Hepatocyte (in vitro differentiated cells): ENCODE measurements around the gene TMEM258. TPM values are rescaled to one million over a fixed set of nuclear protein-coding genes. Genes with fewer than 3 reads are reported as not detected.

Experiments
- DNase-seq: peaks from one replicate; pipeline ENCODE4 v3.0.0-alpha.2; 2016; ENCODE audit warnings: low spot score
- H2AFZ ChIP-seq: fragments of 200-600 bp; sonication (generic); 2 replicates; pipeline ENCODE4 v1.6.0; 2016; ENCODE audit warnings: antibody characterized with exemption, mild to moderate bottlenecking
- H3K27ac ChIP-seq: fragments of 200-600 bp; sonication (generic); 2 replicates; pipeline ENCODE4 v1.5.1; 2016; ENCODE audit warnings: mild to moderate bottlenecking
- H3K27me3 ChIP-seq: fragments of 200-600 bp; sonication (generic); 2 replicates; pipeline ENCODE4 v1.6.1; 2016
- H3K36me3 ChIP-seq: fragments of 200-600 bp; sonication (generic); replicated peaks from 2 replicates; pipeline ENCODE4 v1.5.1; 2016; ENCODE audit warnings: low read depth; ENCODE audit not compliant: insufficient read depth
- H3K4me1 ChIP-seq: fragments of 200-600 bp; sonication (generic); 2 replicates; pipeline ENCODE4 v1.5.1; 2016; ENCODE audit warnings: mild to moderate bottlenecking, moderate library complexity; ENCODE audit not compliant: insufficient read depth
- H3K4me2 ChIP-seq: fragments of 200-600 bp; sonication (generic); 2 replicates; pipeline ENCODE4 v1.6.0; 2016
- H3K4me3 ChIP-seq: fragments of 200-600 bp; sonication (generic); 2 replicates; pipeline ENCODE4 v1.5.1; 2016; ENCODE audit warnings: mild to moderate bottlenecking
- H3K79me2 ChIP-seq: fragments of 200-600 bp; sonication (generic); 2 replicates; pipeline ENCODE4 v1.6.0; 2017; ENCODE audit warnings: mild to moderate bottlenecking
- H3K9me2 ChIP-seq: fragments of 200-600 bp; sonication (generic); replicated peaks from 2 replicates; pipeline ENCODE4 v1.6.0; 2017; ENCODE audit warnings: mild to moderate bottlenecking; ENCODE audit not compliant: insufficient read depth
- H3K9me3 ChIP-seq: fragments of 200-600 bp; sonication (generic); 2 replicates; pipeline ENCODE4 v1.5.1; 2016; ENCODE audit warnings: low read depth, mild to moderate bottlenecking
- H4K20me1 ChIP-seq: fragments of 200-600 bp; sonication (generic); 2 replicates; pipeline ENCODE4 v1.6.0; 2016; ENCODE audit warnings: mild to moderate bottlenecking; ENCODE audit not compliant: insufficient read depth, poor library complexity, severe bottlenecking
- CTCF ChIP-seq: fragments of 200-600 bp; sonication (generic); IDR thresholded peaks from 2 replicates; pipeline ENCODE4 v1.5.1; 2016; ENCODE audit warnings: antibody characterized with exemption, mild to moderate bottlenecking; ENCODE audit not compliant: poor library complexity
- EZH2 ChIP-seq: fragments of 200-600 bp; sonication (generic); IDR thresholded peaks from 2 replicates; pipeline ENCODE4 v1.6.1; 2016; ENCODE audit warnings: antibody characterized with exemption, mild to moderate bottlenecking, borderline replicate concordance
- EZH2phosphoT487 ChIP-seq: fragments of 200-600 bp; sonication (generic); IDR thresholded peaks from one replicate; pipeline ENCODE4 v1.6.1; 2018; ENCODE audit warnings: antibody characterized with exemption, mild to moderate bottlenecking, low read depth, moderate library complexity; ENCODE audit not compliant: unreplicated experiment, severe bottlenecking
- WGBS: methylation state at CpG from one replicate; pipeline ENCODE4 v1.1.6; 2016; ENCODE audit warnings: low lambda C conversion rate; ENCODE audit errors: missing lambda C conversion rate; 5-methylcytosine and 5-hydroxymethylcytosine counted together
- polyA plus RNA-seq: library from polyadenylated mRNA; unstranded; fragments of >200 nt; fragmentation: Nextera tagmentation; extraction: Ambion mirVana; gene quantifications from 2 replicates; pipeline ENCODE4 v1.2.1, GENCODE V29; 2016
- total RNA-seq: library from RNA; depleted of rRNA; stranded (reverse); fragments of >200 nt; gene quantifications from 2 replicates; pipeline ENCODE4 v1.2.3, GENCODE V29; 2014

The TMEM258 gene
- total and polyA plus RNA-seq, 2 experiments from 2014 or later, result 64.7 to 253 TPM

- H3K4me2 ChIP-seq, result no peak overlapping the region
- no peaks in the 10 kb centered on the region for H4K20me1 ChIP-seq
- DNase-seq, result no peak
- H3K9me3 ChIP-seq, result no peaks in the 10 kb centered on the region
- no peak overlapping the region for H2AFZ ChIP-seq
- H3K27me3 ChIP-seq, result no peaks in the 10 kb centered on the region
- no peak for TF ChIP-seq CTCF
- TF ChIP-seq EZH2phosphoT487, result no peak
- TF ChIP-seq EZH2, result no peak
- no peaks in the 10 kb centered on the region for H3K9me2 ChIP-seq
- 95% methylated on average over 4 of the region's 4 CpGs for WGBS
- H3K4me3 ChIP-seq, result no peak overlapping the region
- H3K79me2 ChIP-seq, result peaks cover 22% of the 10 kb centered on the region
- no peaks in the 10 kb centered on the region for H3K36me3 ChIP-seq
- peaks cover 16% of the 10 kb centered on the region for H3K4me1 ChIP-seq
- no peak overlapping the region for H3K27ac ChIP-seq
Observed at GRCh38 chr11:61812736-61813411, 20.5 kb upstream of the TMEM258 start.

- Histone ChIP-seq H3K27ac (no peak overlapping the region), H3K79me2 (peaks cover 20% of the 10 kb centered on the region), H3K4me1 (peaks cover 10% of the 10 kb centered on the region), H3K27me3 (no peaks in the 10 kb centered on the region), H3K4me3 (no peak overlapping the region), H3K36me3 (no peaks in the 10 kb centered on the region), H3K9me2 (no peaks in the 10 kb centered on the region), H2AFZ (no peak overlapping the region), H3K4me2 (no peak overlapping the region), H3K9me3 (no peaks in the 10 kb centered on the region), H4K20me1 (no peaks in the 10 kb centered on the region)
- WGBS, result 92% methylated on average over 5 of the region's 5 CpGs
- no peak for DNase-seq
- TF ChIP-seq CTCF, result no peak
Observed at GRCh38 chr11:61811831-61812230, 19.4 kb upstream of the TMEM258 start.

GRCh38 chr11:61810671-61811175 is 18.3 kb upstream of the TMEM258 start:
- H3K79me2 ChIP-seq, result peaks cover 19% of the 10 kb centered on the region
- H3K36me3 ChIP-seq, result no peaks in the 10 kb centered on the region
- H3K9me2 ChIP-seq, result no peaks in the 10 kb centered on the region
- no peak for DNase-seq
- no peak overlapping the region for H3K4me3 ChIP-seq
- no peak for TF ChIP-seq EZH2phosphoT487
- TF ChIP-seq CTCF, result no peak
- no peak for TF ChIP-seq EZH2
- no peaks in the 10 kb centered on the region for H3K27me3 ChIP-seq
- WGBS, result 92% methylated on average over 8 of the region's 8 CpGs
- no peaks in the 10 kb centered on the region for H3K9me3 ChIP-seq
- no peaks in the 10 kb centered on the region for H4K20me1 ChIP-seq
- H2AFZ ChIP-seq, result no peak overlapping the region
- no peak overlapping the region for H3K4me2 ChIP-seq
- H3K27ac ChIP-seq, result no peak overlapping the region
- H3K4me1 ChIP-seq, result peaks cover 10% of the 10 kb centered on the region
